HG02571 (cell line): Measurements from ENCODE around the gene EGFL7.

Source experiments
- ATAC-seq: cut with Tn5 transposase; IDR thresholded peaks from one replicate; pipeline ENCODE4 v1.9.1; 2021; ENCODE audit warnings: mild to moderate bottlenecking, moderate library complexity; ENCODE audit not compliant: unreplicated experiment

EGFL7 gene

DNA sequence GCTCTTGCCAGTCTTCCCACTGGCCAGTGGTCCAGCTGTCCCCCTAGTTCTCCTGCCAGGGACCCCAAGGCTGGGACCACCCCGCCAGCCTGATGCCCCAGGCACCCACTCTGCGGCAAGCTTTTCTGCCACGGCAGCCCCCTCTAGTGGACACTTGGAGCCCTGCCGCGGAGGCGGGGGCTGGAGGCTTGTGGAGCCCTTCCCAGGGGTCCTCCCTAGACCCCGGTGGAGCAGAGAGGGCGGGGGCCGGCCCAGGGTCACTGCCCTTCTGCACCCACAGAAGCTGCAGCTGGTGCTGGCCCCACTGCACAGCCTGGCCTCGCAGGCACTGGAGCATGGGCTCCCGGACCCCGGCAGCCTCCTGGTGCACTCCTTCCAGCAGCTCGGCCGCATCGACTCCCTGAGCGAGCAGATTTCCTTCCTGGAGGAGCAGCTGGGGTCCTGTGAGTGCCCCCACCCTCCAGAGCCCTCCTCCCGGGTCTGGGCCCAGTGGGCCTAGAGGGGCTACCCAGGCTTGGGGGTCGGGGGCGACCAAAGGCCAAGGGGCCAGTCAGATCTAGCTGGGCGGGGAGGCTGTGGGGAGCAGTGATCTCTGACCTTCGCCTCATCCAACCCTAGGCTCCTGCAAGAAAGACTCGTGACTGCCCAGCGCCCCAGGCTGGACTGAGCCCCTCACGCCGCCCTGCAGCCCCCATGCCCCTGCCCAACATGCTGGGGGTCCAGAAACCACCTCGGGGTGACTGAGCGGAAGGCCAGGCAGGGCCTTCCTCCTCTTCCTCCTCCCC lies 9.1 kb downstream of the EGFL7 start:
- ATAC-seq: no peak

GRCh38 chr9:136672431-136673087 lies 9.8 kb downstream of the EGFL7 start:
- no peak for ATAC-seq

DNA sequence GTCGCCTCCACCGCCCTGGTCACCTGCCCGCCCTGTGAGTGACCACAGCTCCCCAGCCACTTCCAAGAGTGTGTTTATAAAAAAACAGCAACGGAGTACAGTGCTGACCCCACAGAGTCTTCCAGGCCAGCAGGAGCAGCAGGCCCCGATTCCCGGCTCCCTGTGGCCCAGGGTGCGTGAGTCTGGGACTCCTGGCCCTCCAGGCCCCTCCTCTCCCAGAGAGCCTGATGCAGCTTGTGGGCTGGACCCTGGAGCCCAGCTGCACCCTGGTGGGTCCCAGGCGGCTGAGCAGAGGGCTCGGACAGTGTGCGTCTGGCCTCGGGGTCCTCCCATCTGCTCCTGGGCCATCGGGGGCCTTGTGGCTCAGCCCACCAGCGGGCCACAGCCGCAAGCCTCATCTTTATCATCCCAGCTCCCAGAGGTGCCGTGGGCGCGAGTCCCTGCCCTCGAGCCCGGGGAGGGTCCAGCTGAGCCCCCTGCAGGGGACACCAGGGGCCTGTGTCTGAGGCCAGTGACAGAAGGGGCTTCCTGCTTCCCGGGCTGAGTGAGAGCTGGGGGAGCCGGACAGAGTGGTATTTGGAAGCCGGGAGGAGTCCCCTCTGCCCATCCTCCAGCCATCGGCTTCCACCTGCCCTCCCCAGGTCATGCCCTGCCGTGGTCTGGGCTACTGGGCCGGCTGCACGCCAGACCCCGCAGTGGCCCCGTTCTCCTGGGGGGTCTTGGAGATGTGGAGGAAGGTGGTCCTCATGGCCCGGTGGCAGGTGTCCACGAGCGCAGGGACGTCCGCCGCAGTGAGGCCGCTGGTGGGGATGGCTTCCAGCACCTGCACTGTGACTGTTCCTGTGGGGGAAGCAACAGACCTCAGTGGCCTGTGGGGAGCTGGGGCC lies 10.6 kb downstream of the EGFL7 start:
- no peak for ATAC-seq

DNA sequence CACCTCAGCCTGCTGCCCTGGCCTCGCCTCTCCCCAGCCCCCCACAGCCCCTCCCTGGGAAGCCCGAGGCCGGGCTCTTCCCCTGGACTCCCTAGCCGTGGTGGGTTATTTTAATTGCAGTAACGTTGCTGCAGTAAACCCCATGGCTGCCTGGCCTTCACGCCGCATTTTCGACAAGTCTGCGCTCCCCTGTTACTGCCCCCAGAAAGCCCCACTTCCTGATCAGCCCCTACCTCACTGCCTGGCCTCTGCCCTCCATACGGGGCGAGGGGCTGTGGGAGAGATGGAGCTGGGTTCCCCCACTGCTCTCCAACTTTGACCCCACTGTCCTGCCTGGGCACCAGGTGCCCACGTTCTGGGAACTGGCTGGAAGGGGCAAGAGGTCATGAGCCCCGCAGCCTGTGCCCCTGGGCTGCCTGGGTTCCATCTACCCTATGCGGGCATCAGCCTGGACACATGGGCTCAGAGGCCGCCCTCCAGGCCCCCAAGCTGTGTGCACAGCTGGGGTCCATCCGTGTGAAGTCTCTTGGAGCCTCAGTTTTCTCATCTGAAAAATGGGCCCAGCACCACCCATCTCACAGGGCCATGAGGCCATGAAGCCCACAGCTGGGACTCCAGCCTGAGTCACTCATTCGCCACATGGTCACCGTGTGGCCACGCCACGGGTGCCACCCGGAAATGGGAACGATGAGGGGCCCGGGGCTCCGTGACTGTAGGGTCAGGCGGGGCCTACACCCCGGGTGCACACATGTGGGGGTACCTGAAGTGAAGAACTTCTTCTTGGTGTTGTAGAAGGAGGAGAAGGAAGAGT lies 11.5 kb downstream of the EGFL7 start:
- no peak for ATAC-seq

GRCh38 chr9:136674786-136675349 lies 12.2 kb downstream of the EGFL7 start:
- ATAC-seq: no peak

- ATAC-seq: no peak
Observed at GRCh38 chr9:136675477-136676296, 13.0 kb downstream of the EGFL7 start.

- ATAC-seq: no peak
Observed at GRCh38 chr9:136676297-136676794, 13.6 kb downstream of the EGFL7 start.

GRCh38 chr9:136676920-136677686 lies 14.4 kb downstream of the EGFL7 start:
- ATAC-seq: no peak

DNA sequence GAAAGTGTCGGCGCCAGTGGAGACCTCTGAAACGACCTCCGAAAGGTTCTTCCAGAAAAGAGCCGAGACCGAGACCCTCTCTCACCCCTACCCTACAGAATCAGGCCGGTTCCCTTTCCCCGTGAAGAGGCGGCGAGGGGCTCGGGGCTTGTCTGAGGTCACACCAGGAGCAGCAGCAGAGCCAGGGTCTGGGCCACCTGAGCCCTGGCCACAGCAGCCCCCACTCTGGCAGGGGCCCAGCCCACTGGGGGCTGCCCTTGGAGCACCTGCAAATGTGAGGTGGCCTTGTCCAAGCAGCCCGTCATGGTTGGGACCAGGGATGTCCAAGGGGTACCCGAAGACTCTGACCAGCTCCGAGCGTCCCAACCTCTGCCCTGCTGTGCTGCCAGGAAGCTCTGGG lies 15.3 kb downstream of the EGFL7 start:
- ATAC-seq: no peak

GRCh38 chr9:136678624-136679023 lies 15.9 kb downstream of the EGFL7 start:
- ATAC-seq: no peak

GRCh38 chr9:136679431-136679941 lies 16.8 kb downstream of the EGFL7 start:
- ATAC-seq: no peak

GRCh38 chr9:136681029-136681428 lies 18.3 kb downstream of the EGFL7 start:
- no peak for ATAC-seq

GRCh38 chr9:136681945-136682699 lies 19.4 kb downstream of the EGFL7 start:
- no peak for ATAC-seq

DNA sequence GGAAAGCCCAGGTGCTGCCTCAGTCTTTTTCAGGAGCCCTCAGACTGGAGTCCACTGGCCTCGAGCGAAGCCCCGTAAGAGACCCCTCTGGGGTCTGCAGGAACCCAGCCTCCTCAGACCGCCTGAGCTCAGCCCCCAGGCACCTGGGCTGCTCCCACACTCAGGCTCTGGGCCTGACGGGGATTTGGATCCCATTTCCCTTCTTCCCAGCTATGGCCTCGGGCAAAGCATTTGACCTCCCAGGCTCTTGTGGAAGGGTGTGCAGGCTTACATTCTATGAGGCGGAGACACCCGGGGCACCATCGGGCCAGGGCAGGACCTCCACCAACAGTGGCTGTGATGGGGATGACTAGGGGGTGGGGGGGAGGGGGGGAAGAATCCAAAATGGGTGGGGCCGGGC lies 20.0 kb downstream of the EGFL7 start:
- ATAC-seq: no peak

DNA sequence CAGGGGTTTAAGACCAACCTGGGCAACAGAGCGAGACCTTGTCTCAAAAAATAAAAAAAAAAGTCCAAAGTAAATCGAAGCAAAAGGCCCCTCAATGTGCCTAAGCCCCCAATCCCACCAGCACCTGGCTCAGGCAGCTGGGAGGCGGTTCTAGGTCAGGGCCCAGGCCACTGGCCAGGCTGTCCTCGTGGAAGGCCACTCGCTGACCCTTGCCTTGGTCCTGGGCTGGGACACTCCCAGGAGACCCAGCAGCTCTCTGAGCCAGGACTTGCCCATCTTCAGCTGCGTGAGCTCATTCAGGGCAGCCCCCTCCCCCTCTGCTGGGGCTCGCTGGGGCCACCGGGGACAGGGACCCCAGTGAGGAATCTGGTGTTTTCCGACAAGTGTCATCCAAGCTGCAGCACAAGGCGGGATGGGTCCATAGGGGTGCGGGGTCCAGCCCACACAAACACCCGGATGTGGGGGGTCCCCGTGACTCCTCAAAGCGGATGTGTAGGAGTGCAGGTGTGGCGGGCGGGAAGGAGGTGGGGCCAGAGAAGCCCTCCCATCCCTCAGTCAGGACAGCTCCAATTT lies 20.5 kb downstream of the EGFL7 start:
- no peak for ATAC-seq

DNA sequence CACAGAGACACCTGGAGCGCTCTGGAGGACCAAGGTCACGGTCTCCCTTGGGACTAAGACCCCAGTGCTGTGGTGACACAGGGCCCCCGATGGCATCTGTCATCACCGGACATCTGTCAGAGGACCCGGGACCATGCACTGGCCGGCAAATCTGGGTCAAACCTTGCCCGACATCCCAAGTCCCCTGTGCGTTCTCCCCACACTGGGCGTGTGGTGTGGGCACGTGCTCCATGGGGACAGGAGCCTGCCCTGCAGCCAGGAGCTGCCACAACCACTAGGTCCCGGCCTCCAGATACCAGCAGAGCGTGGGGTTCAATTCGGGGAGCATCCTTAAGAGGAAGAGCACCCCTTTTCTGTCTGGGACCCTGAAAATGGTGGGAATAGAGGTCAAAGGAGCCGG lies 21.0 kb downstream of the EGFL7 start:
- ATAC-seq: no peak

DNA sequence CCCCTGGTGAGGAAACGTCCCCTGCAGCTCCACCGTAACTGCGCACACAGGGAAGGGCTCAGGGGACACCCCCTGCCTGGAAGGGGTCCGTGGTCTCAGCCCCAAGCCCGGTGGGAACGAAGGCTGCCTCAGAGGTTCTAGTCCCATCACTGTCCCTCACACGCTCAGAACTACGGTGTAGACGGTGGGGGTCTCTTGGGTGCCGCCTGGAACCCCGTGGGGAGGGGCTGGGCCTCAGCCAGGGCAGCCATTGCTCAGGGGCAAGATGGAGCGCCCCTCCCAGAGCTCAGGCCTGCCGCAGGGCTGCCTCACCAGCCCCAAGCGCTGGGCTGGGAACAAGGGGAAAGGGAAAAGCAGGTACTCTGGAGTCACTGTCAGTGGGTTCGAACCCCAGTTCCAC lies 21.6 kb downstream of the EGFL7 start:
- no peak for ATAC-seq
